ENCODE measurements around the gene LRMDA.
"Not testable (repeated sequence)": the region's sequence is repeated elsewhere in the genome, so short reads cannot be mapped to it uniquely, and the experiment has no call there.

Gene LRMDA

GRCh38 chr10:76139431-76139830 is 708.0 kb downstream of the LRMDA start:
- no peak for DNase-seq
- TF ChIP-seq CTCF (IDR thresholded peaks at IDR 0.05), result no peak

GRCh38 chr10:76141376-76141775 is 710.0 kb downstream of the LRMDA start:
- intact Hi-C loops (cut with DNase I; ENCODE audit: low total_unique reads), result no loop called here
- H3K36me3 ChIP-seq, result no peaks in the 10 kb centered on the region
- no peaks in the 10 kb centered on the region for H3K27me3 ChIP-seq
- H3K27ac ChIP-seq, result no peak overlapping the region
- TF ChIP-seq CTCF (IDR thresholded peaks at IDR 0.05), result no peak
- no peak overlapping the region for H3K4me3 ChIP-seq
- H3K4me1 ChIP-seq, result no peaks in the 10 kb centered on the region
- no peaks in the 10 kb centered on the region for H3K9me3 ChIP-seq
- no peak for DNase-seq

More at GRCh38 chr10:76139431-76139830, 708.0 kb downstream of the LRMDA start:
- no peaks in the 10 kb centered on the region for H3K9me3 ChIP-seq
- no peaks in the 10 kb centered on the region for H3K36me3 ChIP-seq
- no peak overlapping the region for H3K27ac ChIP-seq
- no peaks in the 10 kb centered on the region for H3K27me3 ChIP-seq
- no peak overlapping the region for H3K4me3 ChIP-seq
- intact Hi-C loops (cut with DNase I; ENCODE audit: low total_unique reads), result no loop called here
- no peaks in the 10 kb centered on the region for H3K4me1 ChIP-seq

- DNase-seq; H3K4me3 ChIP-seq; H3K27me3 ChIP-seq; H3K27ac ChIP-seq; H3K9me3 ChIP-seq; intact Hi-C loops (cut with DNase I; ENCODE audit: low total_unique reads); H3K36me3 ChIP-seq: not testable (repeated sequence)
- H3K4me1 ChIP-seq, result peaks cover 0 to 18% (median 1%) of the 10 kb centered on the region in 4 donors
These were observed 716.8 kb downstream of the LRMDA start for GRCh38 chr10:76148217-76148616.

GRCh38 chr10:76149182-76149581 is 717.8 kb downstream of the LRMDA start:
- TF ChIP-seq CTCF (IDR thresholded peaks at IDR 0.05), result no peak
- Histone ChIP-seq H3K9me3 (no peaks in the 10 kb centered on the region), H3K27ac (no peak overlapping the region), H3K4me3 (no peak overlapping the region), H3K36me3 (no peaks in the 10 kb centered on the region), H3K4me1 (peaks cover 0 to 18% (median 1%) of the 10 kb centered on the region in 4 donors), H3K27me3 (no peaks in the 10 kb centered on the region)
- intact Hi-C loops (cut with DNase I; ENCODE audit: low total_unique reads), result no loop called here
- no peak for DNase-seq

GRCh38 chr10:76149602-76150138 is 718.2 kb downstream of the LRMDA start:
- no peaks in the 10 kb centered on the region for H3K27me3 ChIP-seq
- no peaks in the 10 kb centered on the region for H3K9me3 ChIP-seq
- peaks cover 0 to 18% (median 1%) of the 10 kb centered on the region in 4 donors for H3K4me1 ChIP-seq
- H3K27ac ChIP-seq, result no peak overlapping the region
- no peak for TF ChIP-seq CTCF (IDR thresholded peaks at IDR 0.05)
- DNase-seq, result no peak
- no peak overlapping the region for H3K4me3 ChIP-seq
- intact Hi-C loops (cut with DNase I; ENCODE audit: low total_unique reads), result no loop called here
- no peaks in the 10 kb centered on the region for H3K36me3 ChIP-seq

GRCh38 chr10:76150139-76150875 is 718.9 kb downstream of the LRMDA start:
- intact Hi-C loops (cut with DNase I; ENCODE audit: low total_unique reads), result no loop called here
- no peak overlapping the region for H3K27ac ChIP-seq
- no peak for TF ChIP-seq CTCF (IDR thresholded peaks at IDR 0.05)
- H3K4me1 ChIP-seq, result peaks cover 0 to 18% (median 1%) of the 10 kb centered on the region in 4 donors
- no peaks in the 10 kb centered on the region for H3K36me3 ChIP-seq
- no peaks in the 10 kb centered on the region for H3K9me3 ChIP-seq
- H3K4me3 ChIP-seq, result no peak overlapping the region
- no peak for DNase-seq
- no peaks in the 10 kb centered on the region for H3K27me3 ChIP-seq

Measured in tibial artery (tissue), 4 donors.